PFSK-1 (cell line): Measurements from ENCODE around the gene FNDC3A.

Experiments
- FOXP2 ChIP-seq: optimal IDR thresholded peaks from 2 replicates; pipeline ENCODE3; 2011; ENCODE audit warnings: borderline replicate concordance, control low read depth, inconsistent platforms; ENCODE audit not compliant: insufficient read depth; ENCODE audit errors: extremely low read length, extremely low read depth
- POLR2AphosphoS5 ChIP-seq: IDR thresholded peaks from 2 replicates; pipeline ENCODE4 v1.6.1; 2012; ENCODE audit warnings: low read depth, mild to moderate bottlenecking, control low read depth, low read length, moderate library complexity
- SIN3A ChIP-seq: IDR thresholded peaks from 2 replicates; pipeline ENCODE4 v1.6.1; 2012; ENCODE audit warnings: mild to moderate bottlenecking, low read length, moderate library complexity, borderline replicate concordance; ENCODE audit not compliant: insufficient read depth
- TAF1 ChIP-seq: IDR thresholded peaks from 2 replicates; pipeline ENCODE4 v1.6.1; 2012; ENCODE audit warnings: low read length, control low read depth, borderline replicate concordance; ENCODE audit not compliant: insufficient read depth
- TF ChIP-seq, protein P1 (sequence below), 2 experiments: IDR thresholded peaks; 2 replicates each; pipeline versions ENCODE4 v1.6.1 to v1.8.0; 2011 to 2012; ENCODE audit warnings: low read depth in 2 of 2, low read length in 2 of 2, control low read depth in 1 of 2, inconsistent platforms in 1 of 2, mild to moderate bottlenecking in 1 of 2, moderate library complexity in 1 of 2; ENCODE audit not compliant: insufficient read depth in 1 of 2

The FNDC3A gene

GRCh38 chr13:49213997-49214916, 238.5 kb downstream of the FNDC3A start:
- TF ChIP-seq, protein P1, sequence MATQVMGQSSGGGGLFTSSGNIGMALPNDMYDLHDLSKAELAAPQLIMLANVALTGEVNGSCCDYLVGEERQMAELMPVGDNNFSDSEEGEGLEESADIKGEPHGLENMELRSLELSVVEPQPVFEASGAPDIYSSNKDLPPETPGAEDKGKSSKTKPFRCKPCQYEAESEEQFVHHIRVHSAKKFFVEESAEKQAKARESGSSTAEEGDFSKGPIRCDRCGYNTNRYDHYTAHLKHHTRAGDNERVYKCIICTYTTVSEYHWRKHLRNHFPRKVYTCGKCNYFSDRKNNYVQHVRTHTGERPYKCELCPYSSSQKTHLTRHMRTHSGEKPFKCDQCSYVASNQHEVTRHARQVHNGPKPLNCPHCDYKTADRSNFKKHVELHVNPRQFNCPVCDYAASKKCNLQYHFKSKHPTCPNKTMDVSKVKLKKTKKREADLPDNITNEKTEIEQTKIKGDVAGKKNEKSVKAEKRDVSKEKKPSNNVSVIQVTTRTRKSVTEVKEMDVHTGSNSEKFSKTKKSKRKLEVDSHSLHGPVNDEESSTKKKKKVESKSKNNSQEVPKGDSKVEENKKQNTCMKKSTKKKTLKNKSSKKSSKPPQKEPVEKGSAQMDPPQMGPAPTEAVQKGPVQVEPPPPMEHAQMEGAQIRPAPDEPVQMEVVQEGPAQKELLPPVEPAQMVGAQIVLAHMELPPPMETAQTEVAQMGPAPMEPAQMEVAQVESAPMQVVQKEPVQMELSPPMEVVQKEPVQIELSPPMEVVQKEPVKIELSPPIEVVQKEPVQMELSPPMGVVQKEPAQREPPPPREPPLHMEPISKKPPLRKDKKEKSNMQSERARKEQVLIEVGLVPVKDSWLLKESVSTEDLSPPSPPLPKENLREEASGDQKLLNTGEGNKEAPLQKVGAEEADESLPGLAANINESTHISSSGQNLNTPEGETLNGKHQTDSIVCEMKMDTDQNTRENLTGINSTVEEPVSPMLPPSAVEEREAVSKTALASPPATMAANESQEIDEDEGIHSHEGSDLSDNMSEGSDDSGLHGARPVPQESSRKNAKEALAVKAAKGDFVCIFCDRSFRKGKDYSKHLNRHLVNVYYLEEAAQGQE (IDR thresholded peaks at IDR 0.05; ENCODE audit: insufficient read depth in 1 of 2, low read depth in 2 of 2, low read length in 2 of 2), result no peak
- TF ChIP-seq POLR2AphosphoS5, result no peak
- TF ChIP-seq SIN3A, result no peak
- TF ChIP-seq FOXP2, result no peak

- no peak for TF ChIP-seq FOXP2
- TF ChIP-seq, protein P1 (IDR thresholded peaks at IDR 0.05; ENCODE audit: insufficient read depth in 1 of 2, low read depth in 2 of 2, low read length in 2 of 2), result no peak
- TF ChIP-seq POLR2AphosphoS5, result no peak
- TF ChIP-seq TAF1, result no peak
Measured at GRCh38 chr13:49214917-49215376, 239.2 kb downstream of the FNDC3A start.

- TF ChIP-seq, protein P1 (IDR thresholded peaks at IDR 0.05; ENCODE audit: insufficient read depth in 1 of 2, low read depth in 2 of 2, low read length in 2 of 2), result no peak
- TF ChIP-seq SIN3A (no peak), TAF1 (no peak), POLR2AphosphoS5 (no peak), FOXP2 (no peak)
Measured at GRCh38 chr13:49216334-49216733, 240.6 kb downstream of the FNDC3A start.

DNA sequence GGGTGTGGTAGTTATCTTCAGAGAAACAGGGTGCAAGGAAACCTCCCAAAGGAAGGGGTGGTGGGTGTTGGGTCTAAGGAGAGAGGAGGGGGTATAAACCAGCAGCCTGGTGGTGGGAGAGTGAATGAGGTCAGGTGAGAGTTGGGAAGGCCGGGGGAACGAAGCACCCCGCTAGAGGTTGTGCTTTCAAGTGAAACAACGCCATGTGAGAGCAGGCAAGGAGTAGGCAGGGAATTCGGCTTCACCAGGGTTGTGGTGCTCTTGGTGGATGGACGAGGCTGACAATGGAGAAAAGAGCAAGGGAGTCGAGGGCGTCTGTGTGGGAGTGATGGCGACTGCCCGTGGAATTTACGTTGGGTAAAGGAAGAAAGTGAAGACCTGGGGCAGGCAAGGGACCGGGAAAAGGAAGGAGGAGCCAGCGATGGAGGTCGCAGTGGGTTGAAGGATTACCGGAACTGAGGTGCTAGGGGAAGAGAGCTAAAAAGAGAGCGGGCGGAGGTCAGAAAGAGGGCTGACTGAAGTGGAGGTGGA, 242.3 kb downstream of the FNDC3A start:
- TF ChIP-seq, protein P1 (IDR thresholded peaks at IDR 0.05; ENCODE audit: insufficient read depth in 1 of 2, low read depth in 2 of 2, low read length in 2 of 2), result no peak
- no peak for TF ChIP-seq TAF1
- no peak for TF ChIP-seq FOXP2
- no peak for TF ChIP-seq SIN3A
- TF ChIP-seq POLR2AphosphoS5, result no peak
